NCI-H2171 (cell line): ENCODE results near the gene COBL.
"Not testable (repeated sequence)": the region's sequence is repeated elsewhere in the genome, so short reads cannot be mapped to it uniquely, and the experiment has no call there.

ENCODE experiments used
- DNase-seq: peaks from one replicate; lab custom pipeline; 2025; lab: John Stamatoyannopoulos, UW

Gene COBL

GRCh38 chr7:51234139-51234538 lies 82.5 kb downstream of the COBL start:
- DNase-seq, result no peak

- DNase-seq, result no peak
Observed at GRCh38 chr7:51233374-51233773, 83.2 kb downstream of the COBL start.

DNA sequence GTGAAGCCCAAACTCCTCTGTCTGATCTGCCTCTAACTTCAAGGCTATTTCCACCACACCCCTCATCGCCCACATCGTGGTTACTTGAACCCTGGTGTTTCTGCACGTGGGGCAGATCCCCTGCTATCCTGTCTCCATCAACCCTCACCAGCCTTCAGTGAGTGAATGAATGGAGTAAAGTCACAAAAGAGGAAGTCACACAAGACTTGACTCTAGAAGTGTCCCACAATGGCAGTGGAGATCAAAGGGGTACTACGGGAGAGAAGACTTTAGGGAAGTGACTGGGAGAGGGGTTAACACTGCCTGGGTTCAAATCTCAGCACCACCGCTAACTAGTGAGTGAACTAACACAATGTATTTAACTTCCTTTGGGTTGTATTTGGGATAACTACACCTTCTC lies 85.9 kb downstream of the COBL start:
- no peak for DNase-seq

DNA sequence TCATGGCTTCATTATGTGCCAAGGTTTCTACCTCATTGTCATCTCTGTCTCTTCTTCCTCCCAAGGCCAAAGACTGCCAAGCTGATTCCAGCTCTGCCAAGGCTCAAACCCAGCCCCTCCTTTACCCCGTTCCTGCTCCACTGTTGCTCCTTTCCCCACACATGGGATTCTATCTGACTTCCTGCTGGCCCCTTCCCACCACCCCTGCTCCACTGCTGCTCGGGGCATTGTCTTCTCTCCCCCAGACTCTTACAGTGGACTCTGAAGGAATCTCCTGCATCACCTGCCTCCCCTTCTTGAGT lies 86.3 kb downstream of the COBL start:
- no peak for DNase-seq

DNA sequence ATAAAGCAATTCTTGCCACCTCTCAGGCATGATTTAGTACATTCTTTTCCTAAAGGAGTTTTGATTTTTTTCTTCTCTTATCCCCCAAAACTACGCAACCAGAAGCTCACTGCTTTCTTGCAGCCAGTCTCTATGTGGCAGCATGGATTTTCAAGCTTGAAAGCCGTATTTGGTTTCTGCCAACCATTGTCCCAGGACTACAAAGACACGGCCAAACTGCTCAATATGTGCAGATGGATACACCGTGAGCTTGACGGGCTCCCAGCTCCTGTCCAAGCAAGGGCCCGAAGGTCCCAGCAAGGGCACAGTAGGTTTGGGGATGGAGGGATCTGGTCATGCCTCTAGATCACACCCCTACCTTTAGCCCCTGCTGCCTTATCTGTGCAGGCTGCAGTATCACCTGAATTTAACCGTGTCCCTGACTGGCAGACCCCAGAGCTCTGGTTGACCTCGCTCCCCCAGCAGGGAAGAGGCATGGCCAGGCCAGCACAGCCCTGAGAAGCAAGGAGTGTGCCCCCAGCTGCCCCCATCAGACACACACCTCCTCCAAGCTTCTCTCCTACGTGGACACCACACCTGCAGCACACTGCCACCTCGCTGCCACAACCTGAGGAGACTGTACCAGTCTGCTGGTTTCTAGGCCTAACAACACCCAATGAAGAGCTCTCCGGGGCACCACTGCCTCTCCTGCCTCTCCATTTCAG lies 86.8 kb downstream of the COBL start:
- DNase-seq, result no peak

GRCh38 chr7:51229106-51229537 lies 87.5 kb downstream of the COBL start:
- no peak for DNase-seq

DNA sequence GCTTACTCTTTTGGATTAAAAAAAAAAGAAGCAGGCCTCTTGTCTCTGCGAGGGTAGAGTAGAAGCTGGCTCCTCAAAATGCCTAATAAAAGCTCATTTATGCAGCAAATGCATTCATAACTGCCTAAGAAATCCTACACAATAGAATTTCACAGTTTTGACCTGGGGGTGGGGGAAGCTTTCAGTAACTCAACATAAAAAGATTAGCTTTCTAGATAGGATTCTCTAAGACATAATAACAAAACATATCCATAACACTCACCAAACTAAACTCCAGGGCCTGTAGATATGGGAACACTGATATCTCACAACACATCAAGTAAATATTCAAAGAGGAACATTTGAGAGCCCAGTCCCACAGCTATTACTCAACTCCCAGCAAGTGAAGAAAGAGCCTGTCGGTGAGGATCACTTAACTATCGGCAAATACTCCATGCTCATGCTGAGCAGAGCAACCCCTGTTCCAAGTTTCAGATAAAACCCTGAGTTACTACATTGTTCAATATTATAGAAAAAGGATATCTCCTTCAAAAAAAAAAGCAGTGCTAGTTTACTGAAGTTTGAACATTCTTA lies 88.1 kb downstream of the COBL start:
- DNase-seq, result no peak

GRCh38 chr7:51227861-51228260 lies 88.7 kb downstream of the COBL start:
- no peak for DNase-seq

DNA sequence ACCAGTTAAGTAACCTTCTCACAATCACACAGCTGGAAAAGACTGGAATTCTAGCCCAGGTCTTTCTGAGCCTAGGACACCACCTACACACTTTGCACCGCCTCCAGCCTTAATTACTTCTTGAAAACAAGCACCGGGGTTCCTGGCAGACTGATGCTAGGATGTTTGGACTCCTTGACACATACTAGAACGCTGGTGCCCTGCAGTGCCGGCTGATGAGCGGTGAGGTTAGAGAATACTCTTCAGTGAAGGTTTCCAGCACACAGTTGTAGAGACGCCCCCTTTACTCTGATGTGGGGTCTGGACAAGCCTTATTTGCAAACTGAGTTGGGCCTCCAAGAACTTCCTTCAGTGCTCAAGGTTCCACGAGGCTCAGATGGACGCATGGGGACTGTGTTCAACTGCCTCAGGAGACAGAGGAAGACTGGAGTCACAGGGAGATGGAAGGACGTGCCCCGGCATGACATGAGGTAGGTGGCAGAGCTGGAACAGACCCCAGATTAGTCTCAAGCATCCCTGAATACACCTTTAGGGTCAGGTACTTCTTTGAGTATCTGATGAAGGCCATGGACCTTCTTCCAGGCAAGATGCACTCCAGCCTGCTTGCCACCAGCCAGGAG lies 89.6 kb downstream of the COBL start:
- DNase-seq, result no peak

- DNase-seq, result no peak
Observed at GRCh38 chr7:51226063-51226755, 90.4 kb downstream of the COBL start.

GRCh38 chr7:51224811-51225595 lies 91.6 kb downstream of the COBL start:
- no peak for DNase-seq

GRCh38 chr7:51223505-51223904 lies 93.1 kb downstream of the COBL start:
- no peak for DNase-seq

GRCh38 chr7:51222916-51223315 lies 93.7 kb downstream of the COBL start:
- no peak for DNase-seq

- no peak for DNase-seq
Observed at GRCh38 chr7:51220226-51220625, 96.4 kb downstream of the COBL start.

DNA sequence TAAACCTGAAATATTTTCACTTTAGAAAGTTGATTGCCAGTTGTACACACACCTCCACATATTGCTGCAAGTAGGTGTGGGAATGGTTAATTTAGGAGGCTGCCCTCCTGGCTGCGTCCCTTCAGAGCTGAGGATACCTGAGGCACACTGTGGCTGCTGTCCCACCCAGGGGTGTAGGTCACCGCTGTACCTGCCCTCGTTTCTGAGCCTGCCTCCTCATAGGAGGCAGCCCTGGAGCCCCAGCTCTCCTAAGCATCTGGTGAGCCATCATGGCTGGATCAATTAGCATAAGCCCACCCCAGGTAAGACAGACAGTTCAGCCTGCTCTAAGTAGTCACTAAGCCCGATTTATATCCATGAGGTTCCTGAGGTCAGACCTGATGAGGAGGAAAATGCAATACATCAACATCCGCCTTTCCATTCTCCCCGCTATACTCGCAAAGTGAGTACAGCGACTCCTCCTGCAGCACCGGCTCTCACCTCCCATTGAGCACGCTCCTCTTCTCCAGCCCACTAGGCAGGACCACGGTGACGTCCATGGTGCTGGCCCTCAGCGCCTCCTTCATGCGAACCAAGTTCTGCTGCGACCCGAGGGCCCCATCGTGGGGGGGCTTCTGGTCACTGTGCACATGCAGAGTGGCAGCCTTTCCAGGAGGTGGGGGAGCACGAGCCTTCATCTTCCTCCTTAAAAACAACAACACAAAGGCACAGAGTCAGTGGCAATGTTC lies 97.2 kb downstream of the COBL start:
- no peak for DNase-seq

DNA sequence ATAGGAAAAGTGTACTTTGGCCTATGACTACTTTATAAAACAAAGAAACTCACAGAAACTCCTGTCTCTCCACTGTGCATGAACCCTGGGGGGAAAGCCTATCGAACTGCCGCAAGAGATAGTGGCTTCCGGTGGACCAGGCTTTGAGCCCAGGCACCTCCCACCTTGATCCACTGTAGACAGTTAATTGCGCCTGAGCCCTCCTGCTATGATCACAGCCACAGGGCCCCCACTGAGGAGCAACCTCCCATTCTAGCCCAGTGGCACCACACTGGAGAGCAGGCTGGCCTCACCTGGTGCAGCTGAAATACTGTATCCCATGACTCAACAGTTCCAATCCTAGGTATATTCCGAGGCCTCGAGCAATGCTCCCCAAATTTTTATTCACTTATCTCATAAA lies 98.8 kb downstream of the COBL start:
- no peak for DNase-seq

GRCh38 chr7:51214098-51214497 lies 102.5 kb downstream of the COBL start:
- DNase-seq, result no peak

DNA sequence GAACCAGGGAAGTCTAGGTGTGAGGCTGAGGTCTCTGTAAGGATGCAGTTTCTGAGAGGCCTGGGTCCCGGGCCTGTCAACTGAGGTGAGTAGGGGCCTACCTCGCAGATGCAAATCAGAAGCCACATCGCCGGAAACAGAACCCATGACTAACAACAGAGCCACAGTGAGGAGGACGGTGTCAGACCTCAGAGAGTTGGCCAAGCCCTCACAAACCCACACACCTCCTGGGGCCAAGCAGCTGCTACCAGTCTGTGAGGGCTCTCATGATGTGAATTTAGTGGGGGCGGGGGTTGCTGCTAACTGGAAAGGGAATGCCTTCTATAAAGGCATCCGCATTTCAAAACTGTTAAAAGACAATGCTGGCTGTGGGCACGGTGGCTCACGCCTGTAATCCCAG lies 103.0 kb downstream of the COBL start:
- DNase-seq, result no peak

DNA sequence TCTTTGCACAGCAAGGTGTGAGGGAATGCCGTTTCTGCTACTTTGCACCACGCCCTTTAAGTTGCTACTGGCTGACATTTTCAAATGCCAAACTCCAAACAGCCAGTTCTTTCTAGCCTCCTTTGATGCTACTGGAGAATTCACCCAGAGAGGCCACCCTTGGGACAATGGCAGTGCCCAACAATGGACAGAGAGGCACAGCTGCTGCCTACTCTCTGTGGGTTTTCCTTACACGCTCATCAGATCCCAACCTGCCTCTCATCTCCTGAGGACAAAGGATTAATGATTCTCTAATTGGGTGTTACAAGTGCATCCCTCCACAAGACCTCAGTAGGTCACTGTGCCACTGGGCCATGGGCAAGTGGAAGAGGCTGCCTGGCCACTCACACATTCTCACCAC lies 105.8 kb downstream of the COBL start:
- DNase-seq, result no peak

GRCh38 chr7:51209426-51209825 lies 107.2 kb downstream of the COBL start:
- no peak for DNase-seq

GRCh38 chr7:51208125-51208524 lies 108.5 kb downstream of the COBL start:
- not testable (repeated sequence) for DNase-seq

GRCh38 chr7:51198654-51199053 lies 118.0 kb downstream of the COBL start:
- DNase-seq, result peak; percentile 48
